ENCODE data around the gene RNASEH2A.
A peak's percentile ranks its signal among the peaks of the same experiment; 100 is the strongest.
"Not testable (repeated sequence)": the region's sequence is repeated elsewhere in the genome, so short reads cannot be mapped to it uniquely, and the experiment has no call there.

The RNASEH2A gene

DNA sequence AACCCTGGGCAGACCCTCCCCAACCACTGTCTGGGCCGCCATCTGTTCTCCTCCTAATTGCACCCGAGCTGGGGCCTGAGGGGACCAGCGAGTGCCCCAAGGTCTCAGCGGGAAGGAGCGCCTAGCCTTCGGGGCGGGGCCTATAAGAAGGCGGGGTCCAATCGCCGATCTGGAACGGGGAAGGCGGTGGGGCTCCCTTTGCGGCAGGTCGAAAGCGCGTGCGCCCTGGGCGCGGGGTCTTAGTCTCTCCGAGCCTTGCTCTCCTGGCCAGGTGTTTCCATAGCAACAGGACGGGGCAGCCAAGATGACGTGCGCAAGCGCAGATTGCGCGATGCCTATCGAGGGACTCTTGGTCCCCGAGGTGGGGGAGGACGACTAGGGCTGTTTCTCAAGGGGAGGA lies 34.7 kb downstream of the RNASEH2A start:
- WGBS, 2 experiments, result 2 to 3% methylated on average over 29 of the region's 29 CpGs
- Histone ChIP-seq H3K36me3 (ENCODE audit: control insufficient read depth, insufficient read depth, low read length) (no peaks in the 10 kb centered on the region), H3K4me1 (ENCODE audit: control insufficient read depth, insufficient read depth, low read length) (peaks cover 5% of the 10 kb centered on the region), H3K27me3 (ENCODE audit: control insufficient read depth, insufficient read depth, low read length, poor library complexity, severe bottlenecking) (peaks cover 33% of the 10 kb centered on the region), H3K27ac (ENCODE audit: insufficient read depth, low read depth, low read length, poor library complexity, severe bottlenecking) (peak overlapping the region; percentile 67), H3K9me3 (ENCODE audit: control insufficient read depth, low read length) (no peaks in the 10 kb centered on the region), H3K4me3 (ENCODE audit: insufficient read depth, low read depth, low read length) (peak overlapping the region; percentile 34)

- no peak overlapping the region for H3K27ac ChIP-seq (ENCODE audit: insufficient read depth, low read depth, low read length, poor library complexity, severe bottlenecking)
- no peaks in the 10 kb centered on the region for H3K36me3 ChIP-seq (ENCODE audit: control insufficient read depth, insufficient read depth, low read length)
- H3K4me1 ChIP-seq (ENCODE audit: control insufficient read depth, insufficient read depth, low read length), result peaks cover 5% of the 10 kb centered on the region
- peaks cover 19% of the 10 kb centered on the region for H3K27me3 ChIP-seq (ENCODE audit: control insufficient read depth, insufficient read depth, low read length, poor library complexity, severe bottlenecking)
- WGBS, 2 experiments, result 96% methylated on average over 18 of the region's 18 CpGs
- H3K9me3 ChIP-seq (ENCODE audit: control insufficient read depth, low read length), result no peaks in the 10 kb centered on the region
- H3K4me3 ChIP-seq (ENCODE audit: insufficient read depth, low read depth, low read length), result no peak overlapping the region
Measured at GRCh38 chr19:12842511-12842910, 36.1 kb downstream of the RNASEH2A start.

DNA sequence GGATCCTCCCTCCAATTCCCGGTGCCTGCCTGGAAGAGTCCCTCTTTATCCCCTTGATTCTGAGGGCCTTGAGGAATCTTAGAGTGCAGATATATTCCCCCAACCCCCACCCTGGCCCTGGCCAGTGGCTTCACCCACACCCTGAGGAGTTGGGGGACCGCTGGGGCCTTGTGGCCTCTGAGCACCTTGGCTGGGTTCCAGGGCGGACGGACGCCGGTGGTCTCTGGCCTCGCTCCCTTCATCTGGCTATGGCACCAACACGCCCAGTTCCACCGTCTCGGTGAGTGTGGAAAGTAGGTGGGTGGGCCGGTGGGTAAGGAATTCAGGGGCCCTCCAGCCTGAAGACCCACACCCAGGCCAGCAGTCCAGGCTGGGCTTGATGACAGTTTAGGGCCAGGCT lies 36.9 kb downstream of the RNASEH2A start:
- H3K9me3 ChIP-seq (ENCODE audit: control insufficient read depth, low read length), result no peaks in the 10 kb centered on the region
- H3K4me3 ChIP-seq (ENCODE audit: insufficient read depth, low read depth, low read length), result no peak overlapping the region
- H3K4me1 ChIP-seq (ENCODE audit: control insufficient read depth, insufficient read depth, low read length), result peaks cover 5% of the 10 kb centered on the region
- 94 to 95% methylated on average over 11 of the region's 11 CpGs for WGBS, 2 experiments
- H3K27ac ChIP-seq (ENCODE audit: insufficient read depth, low read depth, low read length, poor library complexity, severe bottlenecking), result no peak overlapping the region
- H3K27me3 ChIP-seq (ENCODE audit: control insufficient read depth, insufficient read depth, low read length, poor library complexity, severe bottlenecking), result peaks cover 16% of the 10 kb centered on the region
- H3K36me3 ChIP-seq (ENCODE audit: control insufficient read depth, insufficient read depth, low read length), result no peaks in the 10 kb centered on the region

GRCh38 chr19:12843999-12844732 lies 37.8 kb downstream of the RNASEH2A start:
- peaks cover 8% of the 10 kb centered on the region for H3K27me3 ChIP-seq (ENCODE audit: control insufficient read depth, insufficient read depth, low read length, poor library complexity, severe bottlenecking)
- 92 to 93% methylated on average over 3 of the region's 3 CpGs for WGBS, 2 experiments
- no peaks in the 10 kb centered on the region for H3K36me3 ChIP-seq (ENCODE audit: control insufficient read depth, insufficient read depth, low read length)
- H3K27ac ChIP-seq (ENCODE audit: insufficient read depth, low read depth, low read length, poor library complexity, severe bottlenecking), result no peak overlapping the region
- no peaks in the 10 kb centered on the region for H3K9me3 ChIP-seq (ENCODE audit: control insufficient read depth, low read length)
- H3K4me1 ChIP-seq (ENCODE audit: control insufficient read depth, insufficient read depth, low read length), result peaks cover 1% of the 10 kb centered on the region
- no peak overlapping the region for H3K4me3 ChIP-seq (ENCODE audit: insufficient read depth, low read depth, low read length)

GRCh38 chr19:12846613-12847012 lies 40.2 kb downstream of the RNASEH2A start:
- not testable (repeated sequence) for H3K27me3 ChIP-seq (ENCODE audit: control insufficient read depth, insufficient read depth, low read length, poor library complexity, severe bottlenecking); H3K27ac ChIP-seq (ENCODE audit: insufficient read depth, low read depth, low read length, poor library complexity, severe bottlenecking); H3K9me3 ChIP-seq (ENCODE audit: control insufficient read depth, low read length); H3K4me3 ChIP-seq (ENCODE audit: insufficient read depth, low read depth, low read length); H3K4me1 ChIP-seq (ENCODE audit: control insufficient read depth, insufficient read depth, low read length); H3K36me3 ChIP-seq (ENCODE audit: control insufficient read depth, insufficient read depth, low read length)
- 90% methylated on average over 6 to 7 of the region's 7 CpGs for WGBS, 2 experiments

GRCh38 chr19:12847159-12848139 lies 41.1 kb downstream of the RNASEH2A start:
- Histone ChIP-seq H3K9me3 (ENCODE audit: control insufficient read depth, low read length) (no peaks in the 10 kb centered on the region), H3K27ac (ENCODE audit: insufficient read depth, low read depth, low read length, poor library complexity, severe bottlenecking) (no peak overlapping the region), H3K27me3 (ENCODE audit: control insufficient read depth, insufficient read depth, low read length, poor library complexity, severe bottlenecking) (peaks cover 4% of the 10 kb centered on the region), H3K36me3 (ENCODE audit: control insufficient read depth, insufficient read depth, low read length) (peaks cover 3% of the 10 kb centered on the region), H3K4me3 (ENCODE audit: insufficient read depth, low read depth, low read length) (no peak overlapping the region), H3K4me1 (ENCODE audit: control insufficient read depth, insufficient read depth, low read length) (no peaks in the 10 kb centered on the region)
- 32% methylated on average over 69 of the region's 69 CpGs for WGBS, 2 experiments

DNA sequence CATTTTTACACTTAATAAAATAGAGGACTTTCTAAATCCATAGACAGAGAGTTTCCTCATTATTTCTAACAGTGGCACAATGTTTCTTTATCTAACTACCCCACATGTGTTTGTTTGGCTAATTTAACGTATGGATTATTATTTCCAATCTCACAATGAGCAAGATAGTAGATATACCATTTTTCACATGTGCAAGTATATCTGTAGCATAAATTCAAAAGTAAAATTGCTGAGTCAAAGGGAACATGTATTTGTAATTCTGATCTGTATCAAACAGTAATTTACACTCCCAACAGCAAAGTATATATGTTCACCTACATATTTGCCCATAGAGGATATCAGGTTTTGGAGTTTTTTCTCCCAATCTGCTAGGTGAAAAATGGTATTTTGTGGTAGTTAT lies 50.3 kb downstream of the RNASEH2A start:
- Histone ChIP-seq H3K9me3 (ENCODE audit: control insufficient read depth, low read length) (no peaks in the 10 kb centered on the region), H3K4me3 (ENCODE audit: insufficient read depth, low read depth, low read length) (no peak overlapping the region), H3K27me3 (ENCODE audit: control insufficient read depth, insufficient read depth, low read length, poor library complexity, severe bottlenecking) (no peaks in the 10 kb centered on the region), H3K4me1 (ENCODE audit: control insufficient read depth, insufficient read depth, low read length) (no peaks in the 10 kb centered on the region), H3K36me3 (ENCODE audit: control insufficient read depth, insufficient read depth, low read length) (peaks cover 3% of the 10 kb centered on the region), H3K27ac (ENCODE audit: insufficient read depth, low read depth, low read length, poor library complexity, severe bottlenecking) (no peak overlapping the region)
- no CpG with 5 or more reads among the region's 1 CpG for WGBS, 2 experiments

GRCh38 chr19:12858041-12858928 lies 51.9 kb downstream of the RNASEH2A start:
- 95% methylated on average over 35 of the region's 35 CpGs for WGBS, 2 experiments
- Histone ChIP-seq H3K4me3 (ENCODE audit: insufficient read depth, low read depth, low read length) (no peak overlapping the region), H3K36me3 (ENCODE audit: control insufficient read depth, insufficient read depth, low read length) (no peaks in the 10 kb centered on the region), H3K4me1 (ENCODE audit: control insufficient read depth, insufficient read depth, low read length) (no peaks in the 10 kb centered on the region), H3K27me3 (ENCODE audit: control insufficient read depth, insufficient read depth, low read length, poor library complexity, severe bottlenecking) (no peaks in the 10 kb centered on the region), H3K9me3 (ENCODE audit: control insufficient read depth, low read length) (no peaks in the 10 kb centered on the region), H3K27ac (ENCODE audit: insufficient read depth, low read depth, low read length, poor library complexity, severe bottlenecking) (no peak overlapping the region)

DNA sequence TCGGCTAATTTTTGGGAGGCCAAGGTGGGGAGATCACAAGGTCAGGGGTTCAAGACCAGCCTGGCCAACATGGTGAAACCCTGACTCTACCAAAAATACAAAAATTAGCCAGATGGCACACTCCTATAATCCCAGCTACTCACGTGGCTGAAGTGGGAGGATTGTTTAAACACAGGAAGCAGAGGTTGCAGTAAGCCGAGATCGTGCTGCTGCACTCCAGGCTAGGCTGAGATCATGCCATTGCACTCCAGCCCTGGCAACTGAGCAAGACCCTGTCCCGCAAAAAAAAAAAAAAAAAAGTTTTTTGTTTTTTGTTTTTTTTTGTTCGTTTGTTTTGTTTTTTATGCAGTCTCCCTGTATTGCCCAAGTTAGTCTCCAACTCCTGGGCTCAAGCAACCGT lies 53.2 kb downstream of the RNASEH2A start:
- no peaks in the 10 kb centered on the region for H3K27me3 ChIP-seq (ENCODE audit: control insufficient read depth, insufficient read depth, low read length, poor library complexity, severe bottlenecking)
- 92 to 95% methylated on average over 7 of the region's 7 CpGs for WGBS, 2 experiments
- no peak overlapping the region for H3K4me3 ChIP-seq (ENCODE audit: insufficient read depth, low read depth, low read length)
- H3K36me3 ChIP-seq (ENCODE audit: control insufficient read depth, insufficient read depth, low read length), result no peaks in the 10 kb centered on the region
- no peaks in the 10 kb centered on the region for H3K4me1 ChIP-seq (ENCODE audit: control insufficient read depth, insufficient read depth, low read length)
- no peaks in the 10 kb centered on the region for H3K9me3 ChIP-seq (ENCODE audit: control insufficient read depth, low read length)
- H3K27ac ChIP-seq (ENCODE audit: insufficient read depth, low read depth, low read length, poor library complexity, severe bottlenecking), result no peak overlapping the region

Data from ectodermal cell (in vitro differentiated cells).